Smooth muscle cell (in vitro differentiated cells): ENCODE data around the gene DDA1. TPM values are rescaled to one million over a fixed set of nuclear protein-coding genes. Genes with fewer than 3 reads are reported as not detected.

ENCODE experiments used
- DNase-seq: peaks from one replicate; lab custom pipeline; 2025; ENCODE audit not compliant: unreplicated experiment; lab: John Stamatoyannopoulos, UW
- H2AFZ ChIP-seq: fragments of 200-600 bp; sonication (generic); 2 replicates; pipeline ENCODE4 v1.6.0; 2016; ENCODE audit warnings: antibody characterized with exemption, low read depth, mild to moderate bottlenecking
- H3F3A ChIP-seq: fragments of 200-600 bp; sonication (generic); 2 replicates; pipeline ENCODE4 v1.6.0; 2017; ENCODE audit warnings: antibody characterized with exemption, low read depth
- H3K27ac ChIP-seq: fragments of 200-600 bp; sonication (generic); 2 replicates; pipeline ENCODE4 v1.5.1; 2016; ENCODE audit warnings: low read depth, mild to moderate bottlenecking
- H3K27me3 ChIP-seq: fragments of 200-600 bp; sonication (generic); 2 replicates; pipeline ENCODE4 v1.6.1; 2016; ENCODE audit warnings: low read depth, mild to moderate bottlenecking
- H3K36me3 ChIP-seq: fragments of 200-600 bp; sonication (generic); 2 replicates; pipeline ENCODE4 v1.5.1; 2016; ENCODE audit warnings: low read depth
- H3K4me1 ChIP-seq: fragments of 200-600 bp; sonication (generic); 2 replicates; pipeline ENCODE4 v1.5.1; 2016; ENCODE audit warnings: low read depth
- H3K4me2 ChIP-seq: fragments of 200-600 bp; sonication (generic); 2 replicates; pipeline ENCODE4 v1.6.0; 2016; ENCODE audit warnings: mild to moderate bottlenecking
- H3K4me3 ChIP-seq: fragments of 200-600 bp; sonication (generic); 2 replicates; pipeline ENCODE4 v1.5.1; 2016; ENCODE audit warnings: mild to moderate bottlenecking
- H3K79me2 ChIP-seq: fragments of 200-600 bp; sonication (generic); 2 replicates; pipeline ENCODE4 v1.6.0; 2016; ENCODE audit warnings: low read depth, mild to moderate bottlenecking
- H3K9ac ChIP-seq: fragments of 200-600 bp; sonication (generic); 2 replicates; pipeline ENCODE4 v1.6.0; 2016; ENCODE audit warnings: low read depth
- H3K9me3 ChIP-seq: fragments of 200-600 bp; sonication (generic); replicated peaks from 2 replicates; pipeline ENCODE4 v1.5.1; 2016; ENCODE audit warnings: low read depth
- H4K20me1 ChIP-seq: fragments of 200-600 bp; sonication (generic); 2 replicates; pipeline ENCODE4 v1.6.0; 2016; ENCODE audit warnings: low read depth
- WGBS: methylation state at CpG from one replicate; pipeline ENCODE4 v1.1.7; 2016; ENCODE audit warnings: low lambda C conversion rate; 5-methylcytosine and 5-hydroxymethylcytosine counted together
- polyA plus RNA-seq: library from polyadenylated mRNA; unstranded; fragments of >200 nt; fragmentation: Nextera tagmentation; extraction: Ambion mirVana; gene quantifications from 2 replicates; pipeline ENCODE4 v1.2.1, GENCODE V29; 2016
- total RNA-seq: library from RNA; depleted of rRNA; stranded (reverse); fragments of >200 nt; gene quantifications from 2 replicates; pipeline ENCODE4 v1.2.3, GENCODE V29; 2014
- TF ChIP-seq, protein P1 (sequence below): fragments of 200-600 bp; sonication (generic); IDR thresholded peaks from 2 replicates; pipeline ENCODE4 v1.5.1; 2017; ENCODE audit warnings: borderline replicate concordance, mild to moderate bottlenecking, antibody characterized with exemption; ENCODE audit not compliant: insufficient read depth, poor library complexity, severe bottlenecking

The DDA1 gene
- total and polyA plus RNA-seq, 2 experiments from 2014 or later = 26.5 to 51.8 TPM

DNA sequence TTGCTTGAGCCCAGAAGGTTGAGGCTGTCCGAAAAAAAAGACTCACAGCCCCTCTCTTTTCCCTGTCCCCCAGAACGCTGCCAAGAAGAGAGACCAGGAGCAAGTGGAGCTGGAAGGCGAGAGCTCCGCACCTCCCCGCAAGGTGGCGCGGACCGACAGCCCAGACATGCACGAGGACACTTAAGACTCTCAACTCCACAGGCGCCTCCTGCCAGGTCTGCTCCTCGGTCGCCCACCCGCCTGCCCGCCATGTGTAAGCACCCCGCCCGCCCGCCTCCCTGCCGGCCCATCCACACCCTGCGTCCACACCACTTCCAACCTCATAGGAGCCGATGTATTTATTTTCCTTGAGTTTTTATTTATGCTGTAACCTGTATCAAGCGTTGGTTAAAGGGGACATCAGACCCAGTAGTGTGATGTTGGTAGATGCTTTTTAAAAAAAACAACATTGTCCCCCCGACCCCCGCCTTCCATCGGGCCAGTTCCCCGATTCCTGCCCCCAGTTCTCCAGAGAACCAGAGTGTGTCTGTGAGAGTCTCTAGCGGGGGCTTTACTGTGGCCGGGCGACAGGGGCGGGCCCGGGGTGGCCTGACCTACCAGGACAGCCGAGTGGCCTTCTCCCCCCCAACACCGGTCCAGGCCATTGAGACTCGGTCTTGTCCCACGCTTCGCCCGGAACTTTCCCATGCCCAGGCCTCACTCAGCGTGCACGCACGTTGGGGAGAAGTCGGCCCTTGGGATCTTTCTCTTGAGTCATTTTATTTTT, 10.3 kb downstream of the DDA1 start:
- H2AFZ ChIP-seq = no peak overlapping the region
- no peaks in the 10 kb centered on the region for H3K9me3 ChIP-seq
- no peaks in the 10 kb centered on the region for H3K79me2 ChIP-seq
- H3K9ac ChIP-seq = no peak overlapping the region
- H3K27me3 ChIP-seq = no peaks in the 10 kb centered on the region
- no peaks in the 10 kb centered on the region for H3K36me3 ChIP-seq
- H3F3A ChIP-seq = peaks cover 4% of the 10 kb centered on the region
- peaks cover 10% of the 10 kb centered on the region for H4K20me1 ChIP-seq
- no peak for DNase-seq
- no peaks in the 10 kb centered on the region for H3K4me1 ChIP-seq
- H3K4me3 ChIP-seq = no peak overlapping the region
- no peak overlapping the region for H3K27ac ChIP-seq
- H3K4me2 ChIP-seq = no peak overlapping the region
- TF ChIP-seq, protein P1, sequence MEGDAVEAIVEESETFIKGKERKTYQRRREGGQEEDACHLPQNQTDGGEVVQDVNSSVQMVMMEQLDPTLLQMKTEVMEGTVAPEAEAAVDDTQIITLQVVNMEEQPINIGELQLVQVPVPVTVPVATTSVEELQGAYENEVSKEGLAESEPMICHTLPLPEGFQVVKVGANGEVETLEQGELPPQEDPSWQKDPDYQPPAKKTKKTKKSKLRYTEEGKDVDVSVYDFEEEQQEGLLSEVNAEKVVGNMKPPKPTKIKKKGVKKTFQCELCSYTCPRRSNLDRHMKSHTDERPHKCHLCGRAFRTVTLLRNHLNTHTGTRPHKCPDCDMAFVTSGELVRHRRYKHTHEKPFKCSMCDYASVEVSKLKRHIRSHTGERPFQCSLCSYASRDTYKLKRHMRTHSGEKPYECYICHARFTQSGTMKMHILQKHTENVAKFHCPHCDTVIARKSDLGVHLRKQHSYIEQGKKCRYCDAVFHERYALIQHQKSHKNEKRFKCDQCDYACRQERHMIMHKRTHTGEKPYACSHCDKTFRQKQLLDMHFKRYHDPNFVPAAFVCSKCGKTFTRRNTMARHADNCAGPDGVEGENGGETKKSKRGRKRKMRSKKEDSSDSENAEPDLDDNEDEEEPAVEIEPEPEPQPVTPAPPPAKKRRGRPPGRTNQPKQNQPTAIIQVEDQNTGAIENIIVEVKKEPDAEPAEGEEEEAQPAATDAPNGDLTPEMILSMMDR = no peak
- WGBS = 96% methylated on average over 34 of the region's 40 CpGs

DNA sequence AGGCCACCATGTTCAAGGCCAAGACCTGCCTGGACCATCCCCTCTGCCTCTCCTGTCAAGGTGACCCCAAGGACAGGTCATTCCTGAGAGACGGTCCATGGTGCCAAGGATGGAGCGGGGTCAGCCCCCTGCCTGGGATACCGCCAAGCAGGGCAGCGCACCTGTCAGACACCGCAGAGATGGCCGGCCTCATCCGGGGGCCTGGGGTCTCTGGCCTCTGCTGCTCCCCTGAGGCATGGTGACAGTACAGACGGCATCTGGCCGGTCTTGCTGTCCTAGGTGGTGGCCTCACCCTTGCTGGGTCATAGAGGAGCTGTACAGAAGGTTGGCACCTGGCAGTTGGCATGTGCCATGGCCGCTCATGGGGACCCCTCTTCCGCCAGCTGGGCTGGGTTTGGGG, 11.1 kb downstream of the DDA1 start:
- Histone ChIP-seq H3K36me3 (no peaks in the 10 kb centered on the region), H3K4me1 (no peaks in the 10 kb centered on the region), H3K9ac (no peak overlapping the region), H4K20me1 (peaks cover 10% of the 10 kb centered on the region), H3K9me3 (no peaks in the 10 kb centered on the region), H3K27me3 (no peaks in the 10 kb centered on the region), H3K4me3 (no peak overlapping the region), H3K79me2 (no peaks in the 10 kb centered on the region), H2AFZ (no peak overlapping the region), H3F3A (peaks cover 4% of the 10 kb centered on the region), H3K27ac (no peak overlapping the region), H3K4me2 (no peak overlapping the region)
- no peak for DNase-seq
- 86% methylated on average over 11 of the region's 11 CpGs for WGBS
- TF ChIP-seq, protein P1 = no peak

DNA sequence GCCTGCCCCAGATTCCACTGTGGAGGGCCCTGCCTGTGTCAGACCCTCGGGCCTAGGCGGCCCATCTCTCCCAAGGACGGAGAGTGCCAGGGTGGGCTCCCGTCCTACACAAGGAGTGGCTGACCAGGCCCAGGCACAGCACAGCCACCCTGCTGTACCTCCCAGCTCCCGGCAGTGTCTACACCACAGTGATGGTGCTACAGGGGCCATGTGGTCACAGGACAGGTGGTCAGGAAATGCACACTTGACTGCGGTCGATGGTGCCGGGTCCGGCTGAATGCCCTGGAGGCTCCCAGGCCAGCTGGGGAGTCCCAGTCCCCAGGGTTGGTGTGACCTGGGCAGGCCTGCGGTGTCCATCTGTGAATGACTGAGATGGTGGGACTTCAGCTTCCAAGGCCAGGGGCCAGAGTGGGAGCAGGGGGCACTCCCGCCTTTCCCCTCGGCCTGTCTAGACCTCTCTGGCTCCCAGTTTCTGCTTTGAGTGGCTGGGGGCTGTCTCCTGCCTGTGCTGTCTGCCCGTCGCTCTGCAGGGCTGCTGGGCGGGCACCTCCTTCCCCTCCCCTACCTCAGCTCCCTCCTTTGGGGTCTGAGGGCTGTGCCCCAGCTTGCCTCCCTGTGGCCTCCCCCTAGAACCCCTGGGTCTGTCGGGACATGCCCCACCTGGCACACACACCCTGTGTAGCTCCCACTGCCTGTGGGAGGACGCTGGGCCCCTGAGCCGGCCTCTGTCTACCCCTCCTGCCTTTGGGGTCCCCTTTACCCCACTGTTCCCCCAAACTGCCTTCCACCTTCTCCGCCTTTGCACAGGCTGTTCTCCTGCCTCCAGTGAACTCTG, 12.5 kb downstream of the DDA1 start:
- Histone ChIP-seq H3K9me3 (no peaks in the 10 kb centered on the region), H3K9ac (no peak overlapping the region), H3K27me3 (no peaks in the 10 kb centered on the region), H3K4me3 (no peak overlapping the region), H3K4me1 (peaks cover 5% of the 10 kb centered on the region), H3K27ac (no peak overlapping the region), H4K20me1 (peaks cover 10% of the 10 kb centered on the region), H3K4me2 (no peak overlapping the region), H3K79me2 (no peaks in the 10 kb centered on the region), H2AFZ (no peak overlapping the region), H3F3A (peaks cover 9% of the 10 kb centered on the region), H3K36me3 (no peaks in the 10 kb centered on the region)
- 95% methylated on average over 17 of the region's 19 CpGs for WGBS
- DNase-seq = no peak
- TF ChIP-seq, protein P1 = no peak
